OCI-LY3 (cell line): ENCODE data around the gene FOXJ3.

Experiments used
- H2AFZ ChIP-seq: fragments of 200-600, 300-600 bp; shearing (Covaris generic); 2 replicates; pipeline ENCODE4 v1.6.0; 2014; ENCODE audit warnings: antibody characterized with exemption, low read depth, low read length
- H3K27ac ChIP-seq: fragments of 200-600, 300-600 bp; sonication (generic); 2 replicates; pipeline ENCODE4 v1.5.1; 2014; ENCODE audit warnings: mild to moderate bottlenecking, low read length, moderate library complexity, mixed read lengths
- H3K27me3 ChIP-seq: fragments of 200-600, 300-600 bp; sonication (generic); 2 replicates; pipeline ENCODE4 v1.6.1; 2014; ENCODE audit warnings: low read depth, low read length, mixed read lengths
- H3K36me3 ChIP-seq: fragments of 200-600, 300-600 bp; sonication (generic); replicated peaks from 2 replicates; pipeline ENCODE3; 2014; ENCODE audit warnings: low read depth, low read length, mixed read lengths
- H3K4me1 ChIP-seq: fragments of 300-600, 200-600 bp; sonication (generic); 2 replicates; pipeline ENCODE4 v1.6.1; 2014; ENCODE audit warnings: low read length, mixed read lengths
- H3K4me2 ChIP-seq: fragments of 200-600, 300-600 bp; sonication (generic); 2 replicates; pipeline ENCODE4 v1.6.1; 2014; ENCODE audit warnings: low read length, mixed read lengths
- H3K4me3 ChIP-seq: fragments of 300-600, 200-600 bp; sonication (generic); 2 replicates; pipeline ENCODE4 v1.5.1; 2014; ENCODE audit warnings: antibody characterized with exemption, mild to moderate bottlenecking, low read length, moderate library complexity
- H3K79me2 ChIP-seq: fragments of 300-600, 200-600 bp; shearing (Covaris generic); 2 replicates; pipeline ENCODE4 v1.6.1; 2014; ENCODE audit warnings: mild to moderate bottlenecking, low read length, mixed read lengths
- H3K9ac ChIP-seq: fragments of 300-600, 200-600 bp; shearing (Covaris generic); 2 replicates; pipeline ENCODE4 v1.6.0; 2014; ENCODE audit warnings: mild to moderate bottlenecking, low read length, moderate library complexity
- H3K9me3 ChIP-seq: fragments of 200-600, 300-600 bp; shearing (Covaris generic); 2 replicates; pipeline ENCODE4 v1.6.1; 2014; ENCODE audit warnings: low read length, mixed read lengths; ENCODE audit not compliant: insufficient read depth
- H4K20me1 ChIP-seq: fragments of 200-600, 300-600 bp; sonication (generic); 2 replicates; pipeline ENCODE4 v1.6.1; 2016; ENCODE audit warnings: low read length, mixed read lengths; ENCODE audit not compliant: insufficient read depth
- CTCF ChIP-seq: fragments of 200-600, 300-600 bp; sonication (generic); IDR thresholded peaks from 2 replicates; pipeline ENCODE4 v1.5.1; 2014; ENCODE audit warnings: antibody characterized with exemption, low read length, low read depth
- EZH2phosphoT487 ChIP-seq: fragments of 200-600 bp; shearing (Covaris generic); IDR thresholded peaks from 2 replicates; pipeline ENCODE4 v1.6.1; 2018; ENCODE audit warnings: antibody characterized with exemption, mixed run types, low read depth

Gene FOXJ3

GRCh38 chr1:42168391-42168670, 166.7 kb downstream of the FOXJ3 start:
- Histone ChIP-seq H3K79me2 (no peaks in the 10 kb centered on the region), H3K4me3 (no peak overlapping the region), H3K4me1 (peaks cover 15% of the 10 kb centered on the region; the same call in 1 of the 2 replicates), H3K27me3 (no peaks in the 10 kb centered on the region), H4K20me1 (no peaks in the 10 kb centered on the region), H2AFZ (no peak overlapping the region), H3K27ac (no peak overlapping the region), H3K4me2 (no peak overlapping the region), H3K36me3 (no peaks in the 10 kb centered on the region), H3K9me3 (no peaks in the 10 kb centered on the region), H3K9ac (no peak overlapping the region)
- TF ChIP-seq CTCF: no peak
- TF ChIP-seq EZH2phosphoT487: no peak

GRCh38 chr1:42167611-42168390, 167.2 kb downstream of the FOXJ3 start:
- H3K4me2 ChIP-seq: no peak overlapping the region
- no peak overlapping the region for H3K9ac ChIP-seq
- TF ChIP-seq EZH2phosphoT487: no peak
- no peak for TF ChIP-seq CTCF
- H2AFZ ChIP-seq: no peak overlapping the region
- no peaks in the 10 kb centered on the region for H3K27me3 ChIP-seq
- H3K4me3 ChIP-seq: no peak overlapping the region
- no peaks in the 10 kb centered on the region for H3K79me2 ChIP-seq
- H3K36me3 ChIP-seq: no peaks in the 10 kb centered on the region
- no peaks in the 10 kb centered on the region for H3K9me3 ChIP-seq
- no peaks in the 10 kb centered on the region for H4K20me1 ChIP-seq
- no peak overlapping the region for H3K27ac ChIP-seq
- peaks cover 15% of the 10 kb centered on the region; the same call in 1 of the 2 replicates for H3K4me1 ChIP-seq

- Histone ChIP-seq H3K9me3 (peaks cover 3% of the 10 kb centered on the region; the same call in 1 of the 2 replicates), H3K36me3 (no peaks in the 10 kb centered on the region), H3K79me2 (no peaks in the 10 kb centered on the region), H3K4me1 (peaks cover 21% of the 10 kb centered on the region; the same call in 1 of the 2 replicates), H2AFZ (no peak overlapping the region), H3K4me3 (no peak overlapping the region), H3K27me3 (no peaks in the 10 kb centered on the region), H3K4me2 (no peak overlapping the region), H3K27ac (no peak overlapping the region), H3K9ac (no peak overlapping the region), H4K20me1 (no peaks in the 10 kb centered on the region)
- no peak for TF ChIP-seq CTCF
- TF ChIP-seq EZH2phosphoT487: no peak
These were observed 169.4 kb downstream of the FOXJ3 start for GRCh38 chr1:42165511-42166210.
